Hepatocyte (in vitro differentiated cells): ENCODE data around the gene XDH. TPM values are rescaled to one million over a fixed set of nuclear protein-coding genes. Genes with fewer than 3 reads are reported as not detected.

ENCODE experiments used
- DNase-seq: peaks from one replicate; pipeline ENCODE4 v3.0.0-alpha.2; 2016; ENCODE audit warnings: low spot score
- H2AFZ ChIP-seq: fragments of 200-600 bp; sonication (generic); 2 replicates; pipeline ENCODE4 v1.6.0; 2016; ENCODE audit warnings: antibody characterized with exemption, mild to moderate bottlenecking
- H3K27ac ChIP-seq: fragments of 200-600 bp; sonication (generic); 2 replicates; pipeline ENCODE4 v1.5.1; 2016; ENCODE audit warnings: mild to moderate bottlenecking
- H3K27me3 ChIP-seq: fragments of 200-600 bp; sonication (generic); 2 replicates; pipeline ENCODE4 v1.6.1; 2016
- H3K36me3 ChIP-seq: fragments of 200-600 bp; sonication (generic); replicated peaks from 2 replicates; pipeline ENCODE4 v1.5.1; 2016; ENCODE audit warnings: low read depth; ENCODE audit not compliant: insufficient read depth
- H3K4me1 ChIP-seq: fragments of 200-600 bp; sonication (generic); 2 replicates; pipeline ENCODE4 v1.5.1; 2016; ENCODE audit warnings: mild to moderate bottlenecking, moderate library complexity; ENCODE audit not compliant: insufficient read depth
- H3K4me2 ChIP-seq: fragments of 200-600 bp; sonication (generic); 2 replicates; pipeline ENCODE4 v1.6.0; 2016
- H3K4me3 ChIP-seq: fragments of 200-600 bp; sonication (generic); 2 replicates; pipeline ENCODE4 v1.5.1; 2016; ENCODE audit warnings: mild to moderate bottlenecking
- H3K79me2 ChIP-seq: fragments of 200-600 bp; sonication (generic); 2 replicates; pipeline ENCODE4 v1.6.0; 2017; ENCODE audit warnings: mild to moderate bottlenecking
- H3K9me2 ChIP-seq: fragments of 200-600 bp; sonication (generic); replicated peaks from 2 replicates; pipeline ENCODE4 v1.6.0; 2017; ENCODE audit warnings: mild to moderate bottlenecking; ENCODE audit not compliant: insufficient read depth
- H3K9me3 ChIP-seq: fragments of 200-600 bp; sonication (generic); 2 replicates; pipeline ENCODE4 v1.5.1; 2016; ENCODE audit warnings: low read depth, mild to moderate bottlenecking
- H4K20me1 ChIP-seq: fragments of 200-600 bp; sonication (generic); 2 replicates; pipeline ENCODE4 v1.6.0; 2016; ENCODE audit warnings: mild to moderate bottlenecking; ENCODE audit not compliant: insufficient read depth, poor library complexity, severe bottlenecking
- EZH2 ChIP-seq: fragments of 200-600 bp; sonication (generic); IDR thresholded peaks from 2 replicates; pipeline ENCODE4 v1.6.1; 2016; ENCODE audit warnings: antibody characterized with exemption, mild to moderate bottlenecking, borderline replicate concordance
- EZH2phosphoT487 ChIP-seq: fragments of 200-600 bp; sonication (generic); IDR thresholded peaks from one replicate; pipeline ENCODE4 v1.6.1; 2018; ENCODE audit warnings: antibody characterized with exemption, mild to moderate bottlenecking, low read depth, moderate library complexity; ENCODE audit not compliant: unreplicated experiment, severe bottlenecking
- WGBS: methylation state at CpG from one replicate; pipeline ENCODE4 v1.1.6; 2016; ENCODE audit warnings: low lambda C conversion rate; ENCODE audit errors: missing lambda C conversion rate; 5-methylcytosine and 5-hydroxymethylcytosine counted together
- polyA plus RNA-seq: library from polyadenylated mRNA; unstranded; fragments of >200 nt; fragmentation: Nextera tagmentation; extraction: Ambion mirVana; gene quantifications from 2 replicates; pipeline ENCODE4 v1.2.1, GENCODE V29; 2016
- total RNA-seq: library from RNA; depleted of rRNA; stranded (reverse); fragments of >200 nt; gene quantifications from 2 replicates; pipeline ENCODE4 v1.2.3, GENCODE V29; 2014
- TF ChIP-seq, protein P1 (sequence below): fragments of 200-600 bp; sonication (generic); IDR thresholded peaks from 2 replicates; pipeline ENCODE4 v1.5.1; 2016; ENCODE audit warnings: antibody characterized with exemption, mild to moderate bottlenecking; ENCODE audit not compliant: poor library complexity

The XDH gene
- total and polyA plus RNA-seq, 2 experiments from 2014 or later = 1.6 to 6.7 TPM

GRCh38 chr2:31299547-31299946 lies 115.0 kb downstream of the XDH start:
- no peaks in the 10 kb centered on the region for H3K9me2 ChIP-seq
- no peak overlapping the region for H2AFZ ChIP-seq
- 29% methylated on average over 4 of the region's 4 CpGs for WGBS
- H3K36me3 ChIP-seq = no peaks in the 10 kb centered on the region
- H3K27me3 ChIP-seq = no peaks in the 10 kb centered on the region
- H3K4me3 ChIP-seq = no peak overlapping the region
- no peaks in the 10 kb centered on the region for H3K79me2 ChIP-seq
- H3K27ac ChIP-seq = no peak overlapping the region
- no peak for DNase-seq
- no peaks in the 10 kb centered on the region for H4K20me1 ChIP-seq
- H3K9me3 ChIP-seq = no peaks in the 10 kb centered on the region
- peaks cover 3% of the 10 kb centered on the region for H3K4me1 ChIP-seq
- no peak overlapping the region for H3K4me2 ChIP-seq
- TF ChIP-seq, protein P1, sequence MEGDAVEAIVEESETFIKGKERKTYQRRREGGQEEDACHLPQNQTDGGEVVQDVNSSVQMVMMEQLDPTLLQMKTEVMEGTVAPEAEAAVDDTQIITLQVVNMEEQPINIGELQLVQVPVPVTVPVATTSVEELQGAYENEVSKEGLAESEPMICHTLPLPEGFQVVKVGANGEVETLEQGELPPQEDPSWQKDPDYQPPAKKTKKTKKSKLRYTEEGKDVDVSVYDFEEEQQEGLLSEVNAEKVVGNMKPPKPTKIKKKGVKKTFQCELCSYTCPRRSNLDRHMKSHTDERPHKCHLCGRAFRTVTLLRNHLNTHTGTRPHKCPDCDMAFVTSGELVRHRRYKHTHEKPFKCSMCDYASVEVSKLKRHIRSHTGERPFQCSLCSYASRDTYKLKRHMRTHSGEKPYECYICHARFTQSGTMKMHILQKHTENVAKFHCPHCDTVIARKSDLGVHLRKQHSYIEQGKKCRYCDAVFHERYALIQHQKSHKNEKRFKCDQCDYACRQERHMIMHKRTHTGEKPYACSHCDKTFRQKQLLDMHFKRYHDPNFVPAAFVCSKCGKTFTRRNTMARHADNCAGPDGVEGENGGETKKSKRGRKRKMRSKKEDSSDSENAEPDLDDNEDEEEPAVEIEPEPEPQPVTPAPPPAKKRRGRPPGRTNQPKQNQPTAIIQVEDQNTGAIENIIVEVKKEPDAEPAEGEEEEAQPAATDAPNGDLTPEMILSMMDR = no peak
- TF ChIP-seq EZH2phosphoT487 (no peak), EZH2 (no peak)

- no peak for DNase-seq
- Histone ChIP-seq H3K9me2 (no peaks in the 10 kb centered on the region), H3K36me3 (no peaks in the 10 kb centered on the region), H2AFZ (no peak overlapping the region), H3K27me3 (no peaks in the 10 kb centered on the region), H3K4me1 (peaks cover 3% of the 10 kb centered on the region), H3K4me3 (no peak overlapping the region), H3K9me3 (no peaks in the 10 kb centered on the region), H3K27ac (no peak overlapping the region), H3K79me2 (no peaks in the 10 kb centered on the region), H4K20me1 (no peaks in the 10 kb centered on the region), H3K4me2 (no peak overlapping the region)
- TF ChIP-seq, protein P1 = no peak
- TF ChIP-seq EZH2phosphoT487 (no peak), EZH2 (no peak)
- 59% methylated on average over 1 of the region's 1 CpG for WGBS
These were observed 116.8 kb downstream of the XDH start for GRCh38 chr2:31297751-31298150.

- H3K4me2 ChIP-seq = no peak overlapping the region
- TF ChIP-seq EZH2 (no peak), EZH2phosphoT487 (no peak)
- TF ChIP-seq, protein P1 = no peak
- H4K20me1 ChIP-seq = no peaks in the 10 kb centered on the region
- no peak overlapping the region for H3K27ac ChIP-seq
- H3K4me1 ChIP-seq = peaks cover 3% of the 10 kb centered on the region
- no peak for DNase-seq
- H3K9me3 ChIP-seq = no peaks in the 10 kb centered on the region
- H3K36me3 ChIP-seq = no peaks in the 10 kb centered on the region
- 80% methylated on average over 8 of the region's 8 CpGs for WGBS
- no peaks in the 10 kb centered on the region for H3K27me3 ChIP-seq
- H2AFZ ChIP-seq = no peak overlapping the region
- no peak overlapping the region for H3K4me3 ChIP-seq
- H3K79me2 ChIP-seq = no peaks in the 10 kb centered on the region
- H3K9me2 ChIP-seq = no peaks in the 10 kb centered on the region
These were observed 117.8 kb downstream of the XDH start for GRCh38 chr2:31296641-31297287.
